ENCODE results near the gene ALPP.
"Not testable (repeated sequence)": the region's sequence is repeated elsewhere in the genome, so short reads cannot be mapped to it uniquely, and the experiment has no call there.

Gene ALPP

GRCh38 chr2:232382331-232383225 lies 4.0 kb downstream of the ALPP start:
- no peak for DNase-seq

GRCh38 chr2:232384466-232384865 lies 5.9 kb downstream of the ALPP start:
- no peak for DNase-seq

GRCh38 chr2:232385058-232385457 lies 6.5 kb downstream of the ALPP start:
- DNase-seq: not testable (repeated sequence)

GRCh38 chr2:232385660-232386489 lies 7.3 kb downstream of the ALPP start:
- DNase-seq: no peak

GRCh38 chr2:232386490-232386739 lies 7.9 kb downstream of the ALPP start:
- no peak for DNase-seq

- DNase-seq: no peak
Measured at GRCh38 chr2:232386740-232387450, 8.3 kb downstream of the ALPP start.

GRCh38 chr2:232387451-232388171 lies 9.1 kb downstream of the ALPP start:
- DNase-seq: no peak

GRCh38 chr2:232388324-232388891 lies 9.9 kb downstream of the ALPP start:
- no peak for DNase-seq

- no peak for DNase-seq
Measured at GRCh38 chr2:232389327-232389726, 10.8 kb downstream of the ALPP start.

- no peak for DNase-seq
Measured at GRCh38 chr2:232390661-232391060, 12.1 kb downstream of the ALPP start.

- no peak for DNase-seq
Measured at GRCh38 chr2:232393556-232393955, 15.0 kb downstream of the ALPP start.

GRCh38 chr2:232394431-232394830 lies 15.9 kb downstream of the ALPP start:
- not testable (repeated sequence) for DNase-seq

GRCh38 chr2:232395586-232395985 lies 17.0 kb downstream of the ALPP start:
- DNase-seq: no peak

- no peak for DNase-seq
Measured at GRCh38 chr2:232396683-232397082, 18.1 kb downstream of the ALPP start.

- DNase-seq: no peak
Measured at GRCh38 chr2:232398293-232399034, 19.9 kb downstream of the ALPP start.

- DNase-seq: no peak
Measured at GRCh38 chr2:232400256-232401015, 21.9 kb downstream of the ALPP start.

GRCh38 chr2:232402518-232402917 lies 24.0 kb downstream of the ALPP start:
- DNase-seq: no peak

GRCh38 chr2:232405943-232406510 lies 27.5 kb downstream of the ALPP start:
- no peak for DNase-seq

GRCh38 chr2:232406556-232407310 lies 28.2 kb downstream of the ALPP start, which contains the start of gene ALPG:
Gene ALPG (plus strand): TSS chr2:232406844. CDS start chr2:232406895, 51 bp downstream.
- no peak for DNase-seq

Measured in inflammatory macrophage treated with lipopolysaccharide for 4 hours (primary cell).